Sigmoid colon (tissue), 7 donors: ENCODE measurements around the gene HTR1B. TPM values are rescaled to one million over a fixed set of nuclear protein-coding genes. Genes with fewer than 3 reads are reported as not detected.
A peak's percentile ranks its signal among the peaks of the same experiment; 100 is the strongest.

ENCODE experiments used
- DNase-seq: peaks from one replicate; pipeline ENCODE4 v3.0.0-alpha.2; 2019
- H3K27ac ChIP-seq, 4 donors: fragments of 200-600 bp; sonication (generic); one replicate each; pipeline ENCODE4 v1.5.1; 2016 to 2019; ENCODE audit warnings: mild to moderate bottlenecking in 1 of 4
- H3K27me3 ChIP-seq, 3 donors: fragments of 200-600 bp; sonication (generic); one replicate each; pipeline ENCODE4 v1.5.1; 2019; ENCODE audit warnings: mild to moderate bottlenecking in 1 of 3
- H3K36me3 ChIP-seq, 4 donors: fragments of 200-600 bp; sonication (generic); one replicate each; pipeline ENCODE4 v1.5.1; 2016 to 2019
- H3K4me1 ChIP-seq, 4 donors: fragments of 200-600 bp; sonication (generic); one replicate each; pipeline ENCODE4 v1.5.1; 2017 to 2019
- H3K4me3 ChIP-seq, 4 donors: fragments of 200-600 bp; sonication (generic); one replicate each; pipeline ENCODE4 v1.5.1; 2017 to 2019; ENCODE audit warnings: mild to moderate bottlenecking in 2 of 4, moderate library complexity in 1 of 4
- H3K9me3 ChIP-seq, 4 donors: fragments of 200-600 bp in 3 of 4; sonication (generic) in 3 of 4; one replicate each; pipeline versions ENCODE4 v1.5.1 to v1.6.1; 2013 to 2019
- CTCF ChIP-seq, 4 experiments: fragments of 450-650 bp in 3 of 4; fragments of 200-600 bp in 1 of 4; IDR thresholded peaks; one replicate each; pipeline ENCODE4 v1.5.1; 2016 to 2019; ENCODE audit warnings: antibody characterized with exemption in 4 of 4, mild to moderate bottlenecking in 3 of 4, moderate library complexity in 2 of 4
- EP300 ChIP-seq, 4 donors: sonication (generic); formaldehyde crosslinking; IDR thresholded peaks; one replicate each; pipeline ENCODE4 v1.6.1; 2017; ENCODE audit warnings: antibody characterized with exemption in 4 of 4
- POLR2A ChIP-seq, 2 donors: fragments of 450-650 bp; IDR thresholded peaks; one replicate each; pipeline ENCODE4 v1.6.1; 2016; ENCODE audit warnings: antibody characterized with exemption in 2 of 2, mild to moderate bottlenecking in 2 of 2, moderate library complexity in 2 of 2
- POLR2AphosphoS5 ChIP-seq, 4 donors: sonication (generic); formaldehyde crosslinking; IDR thresholded peaks; one replicate each; pipeline ENCODE4 v1.6.1; 2017; ENCODE audit warnings: antibody characterized with exemption in 4 of 4
- WGBS, 2 donors: extraction: QIAGEN DNeasy Blood & Tissue Kit; methylation state at CpG; one replicate each; pipeline ENCODE4 v1.1.7; 2013; 5-methylcytosine and 5-hydroxymethylcytosine counted together
- intact Hi-C: fragments of 100-400 bp; cut with DNase I; formaldehyde crosslinking; loops from one replicate; pipeline ENCODE4 v1.15.1; 2023
- polyA plus RNA-seq, 3 donors: library from polyadenylated mRNA; stranded (reverse); fragments of 200-250 nt; gene quantifications; one replicate each; pipeline ENCODE4 v1.2.3, GENCODE V29; 2013
- total RNA-seq, 4 donors: library from RNA; depleted of rRNA; stranded (reverse); fragments of >200 nt; gene quantifications; one replicate each; pipeline ENCODE4 v1.1.0, GENCODE V29; 2016
- donor health status: healthy with polysubstance abuse.
- donor health status: Bipolar disorder and iron deficiency.
- donor health status: healthy.

The HTR1B gene
- total and polyA plus RNA-seq, 7 donors, result 0.04 to 0.68 TPM; not detected in 5

DNA sequence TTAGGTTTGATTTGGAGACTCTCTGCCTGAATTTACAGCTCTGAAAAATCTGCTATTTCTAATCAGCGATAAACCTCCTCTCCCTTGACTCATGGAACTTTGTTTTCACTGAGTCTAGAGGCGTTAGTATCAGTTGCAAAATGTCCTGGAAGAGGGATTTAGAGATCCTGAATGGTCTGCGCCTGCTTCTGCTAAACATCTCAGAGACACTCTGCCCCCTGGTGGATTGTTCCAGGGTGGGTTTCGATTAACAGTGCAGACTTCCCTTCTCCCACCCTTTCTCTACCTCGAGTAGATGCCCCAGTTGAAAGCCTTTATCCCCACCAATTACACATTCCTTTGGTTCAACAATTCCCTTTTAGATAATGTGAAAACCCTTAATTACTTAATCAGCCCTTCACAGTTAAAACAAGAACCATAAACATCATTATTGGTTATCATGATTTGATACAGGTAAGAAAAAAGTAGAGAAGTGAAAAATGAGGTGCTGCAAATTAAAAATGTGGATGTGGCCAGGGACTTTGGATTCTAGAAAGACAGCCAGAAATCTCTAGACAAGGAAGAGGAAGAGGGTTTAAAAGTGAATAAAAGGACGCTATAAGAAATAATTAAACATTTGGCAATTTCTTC is 5.5 kb downstream of the HTR1B start:
- Histone ChIP-seq H3K4me3 (no peak overlapping the region), H3K9me3 (no peaks in the 10 kb centered on the region), H3K4me1 (peaks cover 0 to 5% (median under 1%) of the 10 kb centered on the region in 4 donors), H3K36me3 (no peaks in the 10 kb centered on the region), H3K27me3 (peaks cover 0 to 33% (median 11%) of the 10 kb centered on the region in 3 donors), H3K27ac (peak overlapping the region in 1 of 4 donors; percentile 35)
- peak in 3 of 4 experiments; percentile 31 to 60 (median 39) for TF ChIP-seq CTCF (IDR thresholded peaks at IDR 0.05)
- no peak for TF ChIP-seq EP300 (IDR thresholded peaks at IDR 0.05)
- TF ChIP-seq POLR2AphosphoS5 (IDR thresholded peaks at IDR 0.05), result no peak
- TF ChIP-seq POLR2A (IDR thresholded peaks at IDR 0.05), result no peak
- DNase-seq, result peak; percentile 62
- intact Hi-C loops, result loop anchor here (10.0 kb wide), 1 partner anchor 1523 kb away; no protein-coding TSS in a partner anchor
- 19 to 20% methylated on average over 6 of the region's 6 CpGs for WGBS, 2 donors

- 72 to 82% methylated on average over 5 of the region's 5 CpGs for WGBS, 2 donors
- no peak for DNase-seq
- intact Hi-C loops, result loop anchor here (10.0 kb wide), 1 partner anchor 1522 kb away; no protein-coding TSS in a partner anchor
- H3K4me3 ChIP-seq, result no peak overlapping the region
- H3K9me3 ChIP-seq, result no peaks in the 10 kb centered on the region
- peak overlapping the region in 1 of 4 donors; percentile 43 for H3K27ac ChIP-seq
- H3K36me3 ChIP-seq, result no peaks in the 10 kb centered on the region
- no peak for TF ChIP-seq EP300 (IDR thresholded peaks at IDR 0.05)
- no peak for TF ChIP-seq CTCF (IDR thresholded peaks at IDR 0.05)
- no peak for TF ChIP-seq POLR2AphosphoS5 (IDR thresholded peaks at IDR 0.05)
- no peak for TF ChIP-seq POLR2A (IDR thresholded peaks at IDR 0.05)
- peaks cover 0 to 22% (median 0%) of the 10 kb centered on the region in 3 donors for H3K27me3 ChIP-seq
- no peaks in the 10 kb centered on the region for H3K4me1 ChIP-seq
These were observed 6.6 kb downstream of the HTR1B start for GRCh38 chr6:77456531-77457248.

- Histone ChIP-seq H3K27me3 (peaks cover 0 to 8% (median 0%) of the 10 kb centered on the region in 3 donors), H3K27ac (no peak overlapping the region), H3K4me1 (no peaks in the 10 kb centered on the region), H3K4me3 (no peak overlapping the region), H3K36me3 (no peaks in the 10 kb centered on the region), H3K9me3 (no peaks in the 10 kb centered on the region)
- no peak for DNase-seq
- intact Hi-C loops, result loop anchor here (10.0 kb wide), 1 partner anchor 1520 kb away; no protein-coding TSS in a partner anchor
- TF ChIP-seq EP300 (IDR thresholded peaks at IDR 0.05) (no peak), CTCF (IDR thresholded peaks at IDR 0.05) (no peak), POLR2AphosphoS5 (IDR thresholded peaks at IDR 0.05) (no peak), POLR2A (IDR thresholded peaks at IDR 0.05) (no peak)
These were observed 8.0 kb downstream of the HTR1B start for GRCh38 chr6:77455271-77455670.

DNA sequence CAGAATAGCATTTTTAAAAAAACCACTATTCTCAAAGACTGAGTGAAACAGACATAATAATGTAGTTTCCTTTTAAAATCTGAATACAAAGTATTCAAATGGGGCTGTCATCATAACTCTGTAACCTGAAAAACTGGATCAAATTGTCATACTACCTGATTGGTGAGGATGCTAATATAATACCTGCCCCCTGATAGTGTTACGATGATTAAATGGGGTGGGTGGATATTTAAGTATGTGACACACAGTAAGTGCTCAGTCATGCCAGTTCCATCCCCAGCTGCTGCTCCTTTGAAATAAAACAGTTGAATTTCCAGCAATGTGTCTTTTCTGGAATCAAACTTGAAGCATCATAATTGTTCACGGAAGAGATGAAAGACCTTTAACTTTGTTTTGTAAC is 8.9 kb downstream of the HTR1B start:
- no peak overlapping the region for H3K4me3 ChIP-seq
- H3K27ac ChIP-seq, result no peak overlapping the region
- 90 to 92% methylated on average over 2 of the region's 2 CpGs for WGBS, 2 donors
- intact Hi-C loops, result loop anchor here (10.0 kb wide), 1 partner anchor 1520 kb away; no protein-coding TSS in a partner anchor
- DNase-seq, result no peak
- H3K27me3 ChIP-seq, result no peaks in the 10 kb centered on the region
- H3K4me1 ChIP-seq, result no peaks in the 10 kb centered on the region
- H3K9me3 ChIP-seq, result no peaks in the 10 kb centered on the region
- no peak for TF ChIP-seq POLR2AphosphoS5 (IDR thresholded peaks at IDR 0.05)
- no peak for TF ChIP-seq EP300 (IDR thresholded peaks at IDR 0.05)
- TF ChIP-seq POLR2A (IDR thresholded peaks at IDR 0.05), result no peak
- TF ChIP-seq CTCF (IDR thresholded peaks at IDR 0.05), result no peak
- H3K36me3 ChIP-seq, result no peaks in the 10 kb centered on the region
